IMR-90 (cell line): ENCODE measurements around the gene FAAH2. TPM values are rescaled to one million over a fixed set of nuclear protein-coding genes. Genes with fewer than 3 reads are reported as not detected.

Experiments
- ATAC-seq: fragments of 200-7000 bp; cut with Tn5 transposase; 2 replicates; pipeline ENCODE4 v1.9.1; 2020; ENCODE audit warnings: low read depth, mild to moderate bottlenecking, moderate library complexity
- BruUV-seq: library from RNA; stranded (reverse); fragments of 400-500 nt; replicated peaks from 2 replicates; lab custom pipeline; 2021; lab: Mats Ljungman, UMichigan
- CTCF ChIA-PET: fragments of 300-600 bp; formaldehyde crosslinking; extraction: SDS; loops from one replicate; lab custom pipeline; 2021; ENCODE audit warnings: antibody characterized with exemption; lab: Yijun Ruan, JAX
- POLR2A ChIA-PET: fragments of 300-600 bp; sonication (Branson Sonifier 250); formaldehyde crosslinking; loops from one replicate; lab custom pipeline; 2022; ENCODE audit warnings: antibody characterized with exemption; ENCODE audit not compliant: unreplicated experiment; lab: Charles Lee
- DNase-seq: peaks from one replicate; pipeline ENCODE4 v3.0.0; 2013
- H2AFZ ChIP-seq: replicated peaks from 2 replicates; pipeline ENCODE3; 2013; ENCODE audit warnings: low read length, mild to moderate bottlenecking; ENCODE audit not compliant: poor library complexity
- H2AK5ac ChIP-seq: 2 replicates; pipeline ENCODE4 v1.6.1; 2013; ENCODE audit warnings: low read depth, low read length, inconsistent platforms
- H2AK9ac ChIP-seq: replicated peaks from 2 replicates; pipeline ENCODE3; 2013; ENCODE audit warnings: mild to moderate bottlenecking, low read depth, low read length, moderate library complexity; ENCODE audit not compliant: poor library complexity
- H2BK120ac ChIP-seq: 2 replicates; pipeline ENCODE4 v1.6.1; 2013; ENCODE audit warnings: low read depth, low read length, inconsistent platforms
- H2BK15ac ChIP-seq: 3 replicates; pipeline ENCODE4 v1.6.1; 2013; ENCODE audit warnings: low read depth, low read length, inconsistent platforms
- H2BK20ac ChIP-seq: 2 replicates; pipeline ENCODE4 v1.6.1; 2013; ENCODE audit warnings: low read depth, mild to moderate bottlenecking, inconsistent platforms, low read length, moderate library complexity
- H2BK5ac ChIP-seq: 2 replicates; pipeline ENCODE4 v1.6.1; 2013; ENCODE audit warnings: mild to moderate bottlenecking, low read depth, low read length, inconsistent platforms; ENCODE audit not compliant: poor library complexity, severe bottlenecking
- H3K14ac ChIP-seq: replicated peaks from 2 replicates; pipeline ENCODE4 v1.6.1; 2013; ENCODE audit warnings: low read depth, low read length, inconsistent platforms
- H3K18ac ChIP-seq: 2 replicates; pipeline ENCODE4 v1.6.1; 2013; ENCODE audit warnings: low read depth, low read length, control low read depth
- H3K23ac ChIP-seq: 2 replicates; pipeline ENCODE4 v1.6.1; 2013; ENCODE audit warnings: low read depth, low read length, inconsistent platforms
- H3K27ac ChIP-seq: 2 replicates; pipeline ENCODE4 v1.5.1; 2013; ENCODE audit warnings: mild to moderate bottlenecking, control low read depth, low read length; ENCODE audit not compliant: insufficient read depth
- H3K27me3 ChIP-seq: 2 replicates; pipeline ENCODE4 v1.6.1; 2013; ENCODE audit warnings: low read length; ENCODE audit not compliant: control insufficient read depth, insufficient read depth
- H3K36me3 ChIP-seq: 2 replicates; pipeline ENCODE4 v1.6.1; 2013; ENCODE audit warnings: low read length, mixed read lengths; ENCODE audit not compliant: control insufficient read depth, insufficient read depth
- H3K4ac ChIP-seq: 2 replicates; pipeline ENCODE4 v1.6.1; 2013; ENCODE audit warnings: low read depth, low read length, inconsistent platforms
- H3K4me1 ChIP-seq: 2 replicates; pipeline ENCODE4 v1.6.1; 2013; ENCODE audit warnings: low read length, mixed read lengths; ENCODE audit not compliant: control insufficient read depth, insufficient read depth
- H3K4me2 ChIP-seq: 2 replicates; pipeline ENCODE4 v1.6.1; 2013; ENCODE audit warnings: low read depth, mild to moderate bottlenecking, control low read depth, low read length, moderate library complexity
- H3K4me3 ChIP-seq: 2 replicates; pipeline ENCODE4 v1.5.1; 2013; ENCODE audit warnings: low read depth, mild to moderate bottlenecking, control low read depth, low read length, moderate library complexity; ENCODE audit not compliant: insufficient read depth
- H3K56ac ChIP-seq: 2 replicates; pipeline ENCODE4 v1.6.1; 2013; ENCODE audit warnings: low read length, inconsistent platforms; ENCODE audit not compliant: insufficient read depth; ENCODE audit errors: extremely low read depth
- H3K79me1 ChIP-seq, 2 experiments: 2 replicates each; pipeline ENCODE4 v1.6.1; 2013; ENCODE audit warnings: low read length in 2 of 2, inconsistent platforms in 1 of 2, low read depth in 1 of 2
- H3K9ac ChIP-seq: 2 replicates; pipeline ENCODE4 v1.6.1; 2013; ENCODE audit warnings: low read depth, low read length, control low read depth
- H3K9me1 ChIP-seq: 2 replicates; pipeline ENCODE4 v1.6.1; 2013; ENCODE audit warnings: low read length, inconsistent platforms; ENCODE audit not compliant: insufficient read depth
- H3K9me3 ChIP-seq: 2 replicates; pipeline ENCODE4 v1.6.1; 2013; ENCODE audit warnings: low read length; ENCODE audit not compliant: control insufficient read depth, insufficient read depth
- H4K20me1 ChIP-seq: 2 replicates; pipeline ENCODE4 v1.6.1; 2013; ENCODE audit warnings: low read length, inconsistent platforms; ENCODE audit not compliant: insufficient read depth
- H4K5ac ChIP-seq: 2 replicates; pipeline ENCODE4 v1.6.1; 2013; ENCODE audit warnings: mild to moderate bottlenecking, low read depth, low read length, control low read depth
- H4K8ac ChIP-seq, 2 experiments: 2 replicates each; pipeline ENCODE4 v1.6.1; 2013; ENCODE audit warnings: low read depth in 2 of 2, low read length in 2 of 2, control low read depth in 1 of 2, inconsistent platforms in 1 of 2
- H4K91ac ChIP-seq: 2 replicates; pipeline ENCODE4 v1.6.1; 2013; ENCODE audit warnings: low read depth, low read length, inconsistent platforms; ENCODE audit not compliant: insufficient read depth
- CHD1 ChIP-seq: IDR thresholded peaks from 2 replicates; pipeline ENCODE4 v1.6.1; 2012; ENCODE audit warnings: low read depth, low read length, improper control_type of control experiment
- ELK1 ChIP-seq: fragments of 150-350 bp; IDR thresholded peaks from 2 replicates; pipeline ENCODE4 v1.6.1; 2016; ENCODE audit warnings: low read depth, mild to moderate bottlenecking, low read length, moderate library complexity, borderline replicate concordance
- FOS ChIP-seq: fragments of 150-350 bp; IDR thresholded peaks from 2 replicates; pipeline ENCODE4 v1.6.1; 2016; ENCODE audit warnings: low read depth, low read length
- MAFK ChIP-seq: IDR thresholded peaks from 2 replicates; pipeline ENCODE4 v1.6.1; 2012; ENCODE audit warnings: low read depth, low read length, improper control_type of control experiment
- MAZ ChIP-seq: IDR thresholded peaks from 2 replicates; pipeline ENCODE4 v1.6.1; 2012; ENCODE audit warnings: low read depth, mild to moderate bottlenecking, low read length, improper control_type of control experiment, moderate library complexity, borderline replicate concordance
- MXI1 ChIP-seq: IDR thresholded peaks from 2 replicates; pipeline ENCODE4 v1.6.1; 2012; ENCODE audit warnings: low read depth, mild to moderate bottlenecking, low read length, moderate library complexity, borderline replicate concordance
- NFE2L2 ChIP-seq: fragments of 150-350 bp; IDR thresholded peaks from 2 replicates; pipeline ENCODE4 v1.6.1; 2016; ENCODE audit warnings: low read depth, mild to moderate bottlenecking, low read length
- POLR2A ChIP-seq: IDR thresholded peaks from 2 replicates; pipeline ENCODE4 v1.6.1; 2012; ENCODE audit warnings: mild to moderate bottlenecking, low read depth, low read length
- RFX5 ChIP-seq: IDR thresholded peaks from 2 replicates; pipeline ENCODE4 v1.8.0; 2012; ENCODE audit warnings: low read depth, mild to moderate bottlenecking, low read length, moderate library complexity
- SMC3 ChIP-seq: fragments of 150-350 bp; IDR thresholded peaks from 2 replicates; pipeline ENCODE4 v1.6.1; 2016; ENCODE audit warnings: low read depth, mild to moderate bottlenecking, antibody characterized with exemption, low read length, moderate library complexity
- WGBS, 2 experiments: methylation state at CpG; one replicate each; pipeline versions ENCODE4 v1.1.5 to v1.1.7; 2013; ENCODE audit warnings: missing lambda C conversion rate in 2 of 2; ENCODE audit not compliant: insufficient read length in 1 of 2; ENCODE audit errors: extremely low coverage in 2 of 2; 5-methylcytosine and 5-hydroxymethylcytosine counted together
- dilution Hi-C: fragments of 300-500 bp; cut with HindIII; formaldehyde crosslinking; loops from one replicate; pipeline ENCODE4 v1.14.3; 2018; ENCODE audit warnings: low sequenced_read_pairs; ENCODE audit not compliant: unreplicated experiment
- in situ Hi-C: fragments of 300-500 bp; cut with MboI; formaldehyde crosslinking; loops from 3 replicates; pipeline ENCODE4 v1.14.3; 2019; ENCODE audit warnings: low sequenced_read_pairs, inconsistent platforms, mixed read lengths
- intact Hi-C: fragments of 100-400 bp; cut with micrococcal nuclease; formaldehyde crosslinking; loops from 2 replicates; pipeline ENCODE4 v1.10.0; 2022
- polyA plus RNA-seq, 3 experiments: library from polyadenylated mRNA; depleted of rRNA; stranded (reverse); fragments of >200 nt; gene quantifications; 2 replicates each; pipeline ENCODE4 v1.2.3, GENCODE V29; 2012; ENCODE audit warnings: low replicate concordance in 1 of 3
- total RNA-seq: library from RNA; depleted of rRNA; stranded (reverse); fragments of >200 nt; gene quantifications from 2 replicates; pipeline ENCODE4 v1.2.3, GENCODE V29; 2012

The FAAH2 gene
- total and polyA plus RNA-seq, 2 of the 4 experiments (the other 2 are of a cell fraction): not detected

GRCh38 chrX:57516491-57516890 is 230.0 kb downstream of the FAAH2 start:
- intact Hi-C loops (no loop called here), dilution Hi-C loops (no loop called here), in situ Hi-C loops (loop anchor here (25.0 kb wide), 1 partner anchor 96 kb away; no protein-coding TSS in a partner anchor)
- no peak for TF ChIP-seq RFX5
- no peak for TF ChIP-seq SMC3
- TF ChIP-seq POLR2A: no peak
- no peak for TF ChIP-seq CHD1
- TF ChIP-seq MAFK: no peak
- no peak for TF ChIP-seq MXI1
- TF ChIP-seq FOS: no peak
- no peak for TF ChIP-seq MAZ
- TF ChIP-seq NFE2L2: no peak
- TF ChIP-seq ELK1: no peak
- ChIA-PET POLR2A (no interaction called here), CTCF (no interaction called here)
- Histone ChIP-seq H3K9ac (no peak overlapping the region), H3K4ac (no peak overlapping the region), H2BK15ac (no peak overlapping the region), H3K4me3 (no peak overlapping the region), H4K8ac (no peak overlapping the region), H2AFZ (no peak overlapping the region), H4K91ac (no peak overlapping the region), H3K27me3 (no peaks in the 10 kb centered on the region), H4K20me1 (no peaks in the 10 kb centered on the region), H2BK120ac (no peak overlapping the region), H3K36me3 (no peaks in the 10 kb centered on the region), H3K56ac (no peak overlapping the region), H3K79me1 (no peaks in the 10 kb centered on the region), H3K18ac (no peak overlapping the region), H3K23ac (no peak overlapping the region), H3K4me1 (no peaks in the 10 kb centered on the region), H2AK9ac (no peak overlapping the region), H2AK5ac (no peak overlapping the region), H3K9me3 (no peaks in the 10 kb centered on the region; the same call in 1 of the 2 replicates), H3K4me2 (no peak overlapping the region), H3K27ac (no peak overlapping the region), H2BK20ac (no peak overlapping the region), H4K5ac (no peak overlapping the region), H3K14ac (no peak overlapping the region), H3K9me1 (no peaks in the 10 kb centered on the region), H2BK5ac (no peak overlapping the region)
- whole genome bisulfite sequencing, 2 experiments: 33% methylated on average over 1 of the region's 5 CpGs; no CpG with 5 or more reads in 1 of the 2 experiments
- DNase-seq: no peak
- no peak for ATAC-seq
- no TSS peak for BruUV-seq
